Thyroid gland (tissue), 4 donors: Measurements from ENCODE around the gene TOP2A.

Experiments
- CTCF ChIP-seq, 6 experiments: fragments of 200-600 bp in 3 of 6; fragments of 450-650 bp in 3 of 6; sonication (generic) in 3 of 6; IDR thresholded peaks; one replicate each; pipeline ENCODE4 v1.5.1; 2016 to 2019; ENCODE audit warnings: antibody characterized with exemption in 6 of 6, mild to moderate bottlenecking in 2 of 6, inconsistent platforms in 1 of 6, moderate library complexity in 1 of 6
- POLR2A ChIP-seq, 2 donors: fragments of 450-650 bp; IDR thresholded peaks; one replicate each; pipeline ENCODE4 v1.6.1; 2017; ENCODE audit warnings: antibody characterized with exemption in 2 of 2, mild to moderate bottlenecking in 2 of 2, moderate library complexity in 1 of 2

GRCh38 chr17:40427002-40427491 lies 9.4 kb upstream of the TOP2A start:
- TF ChIP-seq CTCF (IDR thresholded peaks at IDR 0.05) (no peak), POLR2A (IDR thresholded peaks at IDR 0.05) (no peak)
